ENCODE results near the gene CUL2.

DNA sequence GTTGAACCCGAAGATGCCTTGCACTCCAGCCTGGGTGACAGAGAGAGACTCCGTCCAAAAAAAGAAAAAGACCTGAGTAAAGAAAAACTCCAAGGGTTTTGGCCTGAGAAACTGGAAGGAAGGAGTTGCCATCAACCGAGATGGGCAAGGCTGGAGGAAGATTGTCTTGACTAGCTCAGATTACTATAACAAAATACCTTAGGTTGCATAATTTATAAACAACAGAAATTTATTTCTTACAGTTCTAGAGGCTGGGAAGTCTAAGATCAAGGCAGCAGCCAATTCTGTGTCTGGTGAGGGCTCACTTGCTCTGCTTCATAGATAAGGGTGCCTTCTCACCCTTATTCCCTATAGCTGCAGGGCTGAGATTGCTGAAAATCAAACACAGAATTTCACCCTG lies 91.2 kb downstream of the CUL2 start:
- TF ChIP-seq POLR2A (IDR thresholded peaks at IDR 0.05): no peak
- TF ChIP-seq, protein P1, sequence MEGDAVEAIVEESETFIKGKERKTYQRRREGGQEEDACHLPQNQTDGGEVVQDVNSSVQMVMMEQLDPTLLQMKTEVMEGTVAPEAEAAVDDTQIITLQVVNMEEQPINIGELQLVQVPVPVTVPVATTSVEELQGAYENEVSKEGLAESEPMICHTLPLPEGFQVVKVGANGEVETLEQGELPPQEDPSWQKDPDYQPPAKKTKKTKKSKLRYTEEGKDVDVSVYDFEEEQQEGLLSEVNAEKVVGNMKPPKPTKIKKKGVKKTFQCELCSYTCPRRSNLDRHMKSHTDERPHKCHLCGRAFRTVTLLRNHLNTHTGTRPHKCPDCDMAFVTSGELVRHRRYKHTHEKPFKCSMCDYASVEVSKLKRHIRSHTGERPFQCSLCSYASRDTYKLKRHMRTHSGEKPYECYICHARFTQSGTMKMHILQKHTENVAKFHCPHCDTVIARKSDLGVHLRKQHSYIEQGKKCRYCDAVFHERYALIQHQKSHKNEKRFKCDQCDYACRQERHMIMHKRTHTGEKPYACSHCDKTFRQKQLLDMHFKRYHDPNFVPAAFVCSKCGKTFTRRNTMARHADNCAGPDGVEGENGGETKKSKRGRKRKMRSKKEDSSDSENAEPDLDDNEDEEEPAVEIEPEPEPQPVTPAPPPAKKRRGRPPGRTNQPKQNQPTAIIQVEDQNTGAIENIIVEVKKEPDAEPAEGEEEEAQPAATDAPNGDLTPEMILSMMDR (IDR thresholded peaks at IDR 0.05): no peak
